GM18507 (cell line): ENCODE measurements around the gene PSME2.
"Not testable (repeated sequence)": the region's sequence is repeated elsewhere in the genome, so short reads cannot be mapped to it uniquely, and the experiment has no call there.

Experiments used
- DNase-seq: peaks from one replicate; pipeline ENCODE4 v3.0.0; 2011; ENCODE audit warnings: low read depth; ENCODE audit not compliant: insufficient read length; ENCODE audit errors: extremely low spot score
- FAIRE-seq: peaks from 2 replicates; lab custom pipeline; 2011; peaks lifted over from hg19 to GRCh38; lab: Jason Lieb, UNC

PSME2 gene

DNA sequence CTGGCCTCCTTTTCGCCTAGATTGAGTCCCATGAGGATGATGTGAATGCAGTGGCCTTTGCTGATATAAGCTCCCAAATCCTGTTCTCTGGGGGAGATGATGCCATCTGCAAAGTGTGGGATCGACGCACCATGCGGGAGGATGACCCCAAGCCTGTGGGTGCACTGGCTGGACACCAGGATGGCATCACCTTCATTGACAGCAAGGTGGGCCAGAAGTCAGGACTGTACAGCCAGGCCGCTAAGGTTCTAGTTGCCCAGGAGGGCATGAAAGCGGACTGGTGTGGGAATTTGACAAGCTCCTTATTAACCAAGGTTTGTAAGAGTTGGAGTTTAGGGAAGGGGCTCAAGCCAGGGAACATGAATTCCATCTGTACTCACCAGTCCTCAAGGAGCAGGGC lies 26.7 kb downstream of the PSME2 start:
- no peak for FAIRE-seq
- DNase-seq = no peak

DNA sequence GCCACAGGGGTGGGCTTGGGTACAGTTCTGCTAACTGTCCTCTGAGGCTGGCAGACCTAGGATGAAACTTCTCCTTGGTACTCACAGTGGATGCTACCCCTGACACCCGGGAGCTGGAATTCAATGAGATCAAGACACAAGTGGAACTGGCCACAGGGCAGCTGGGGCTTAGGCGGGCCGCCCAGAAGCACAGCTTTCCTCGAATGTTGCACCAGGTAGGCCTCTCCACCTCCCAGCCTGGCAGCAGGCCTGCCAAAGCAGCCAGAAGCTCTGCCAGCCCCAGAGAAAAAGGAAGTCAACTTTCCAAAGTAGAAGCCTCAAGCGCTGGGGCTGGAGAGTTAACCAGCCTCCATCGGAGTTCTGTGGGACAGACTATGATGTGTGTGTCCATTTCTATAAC lies 29.2 kb downstream of the PSME2 start:
- FAIRE-seq = no peak
- no peak for DNase-seq

DNA sequence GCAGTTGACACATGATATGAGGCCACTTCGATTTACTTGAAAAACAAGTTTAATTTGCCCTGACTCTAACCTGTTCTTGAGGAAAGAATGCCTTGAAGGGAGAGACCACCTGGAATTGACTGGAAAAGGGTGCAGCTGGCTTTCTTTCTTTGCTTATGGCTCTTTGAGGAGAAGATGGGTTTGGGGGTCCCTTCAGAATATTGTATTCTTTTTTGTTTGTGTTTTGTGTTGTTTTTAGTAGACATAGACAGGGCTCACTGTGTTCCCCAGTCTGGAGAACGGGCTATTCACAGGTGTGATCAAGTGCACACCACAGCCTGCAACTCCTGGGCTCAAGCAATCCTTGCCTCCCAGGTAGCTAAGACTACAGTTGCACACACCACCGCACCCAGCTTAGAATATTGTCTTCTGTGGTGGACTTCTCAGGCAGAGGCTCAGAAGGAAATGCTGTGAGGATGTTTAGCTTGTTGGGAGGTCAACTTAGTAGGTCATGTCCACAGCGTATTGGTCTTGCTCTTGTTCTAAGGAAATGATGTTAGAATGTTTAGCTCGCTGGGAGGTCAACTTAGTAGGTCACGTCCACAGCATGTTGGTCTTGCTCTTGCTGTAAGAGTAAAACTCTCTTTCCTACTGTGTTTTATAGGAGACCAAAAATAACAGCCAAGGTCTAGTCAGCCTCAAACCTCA lies 30.1 kb downstream of the PSME2 start:
- no peak for DNase-seq
- FAIRE-seq = no peak

DNA sequence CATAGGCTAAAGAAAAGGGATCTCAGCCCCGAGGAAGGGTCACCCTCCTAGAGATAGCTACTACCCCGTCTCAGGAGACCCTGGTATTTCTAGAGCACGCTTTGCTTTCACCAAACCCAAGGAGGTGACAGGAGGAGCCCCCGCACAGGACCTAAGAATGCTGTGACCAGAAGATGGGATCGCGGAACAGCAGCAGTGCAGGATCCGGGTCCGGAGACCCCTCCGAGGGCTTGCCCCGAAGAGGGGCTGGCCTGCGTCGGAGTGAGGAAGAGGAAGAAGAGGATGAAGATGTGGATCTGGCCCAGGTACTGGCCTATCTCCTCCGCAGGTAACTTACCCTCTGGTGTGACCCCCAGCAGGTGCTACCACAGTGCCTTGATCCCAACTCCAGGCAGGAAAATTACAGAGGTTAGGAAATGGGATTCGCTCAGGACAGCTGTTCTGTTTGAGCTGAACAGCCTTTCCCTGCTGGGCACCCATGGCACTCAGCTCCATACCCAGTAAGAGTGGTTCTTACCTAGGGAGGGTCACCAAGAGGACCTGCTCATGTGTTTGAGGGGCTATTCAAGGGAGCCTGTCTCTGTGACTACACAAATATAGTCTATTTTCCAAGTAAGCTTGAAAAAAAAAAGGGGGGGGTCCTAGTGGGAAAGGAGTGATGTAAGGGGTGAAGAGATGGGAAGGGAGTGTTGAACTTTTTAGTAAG lies 30.8 kb downstream of the PSME2 start:
- no peak for FAIRE-seq

DNA sequence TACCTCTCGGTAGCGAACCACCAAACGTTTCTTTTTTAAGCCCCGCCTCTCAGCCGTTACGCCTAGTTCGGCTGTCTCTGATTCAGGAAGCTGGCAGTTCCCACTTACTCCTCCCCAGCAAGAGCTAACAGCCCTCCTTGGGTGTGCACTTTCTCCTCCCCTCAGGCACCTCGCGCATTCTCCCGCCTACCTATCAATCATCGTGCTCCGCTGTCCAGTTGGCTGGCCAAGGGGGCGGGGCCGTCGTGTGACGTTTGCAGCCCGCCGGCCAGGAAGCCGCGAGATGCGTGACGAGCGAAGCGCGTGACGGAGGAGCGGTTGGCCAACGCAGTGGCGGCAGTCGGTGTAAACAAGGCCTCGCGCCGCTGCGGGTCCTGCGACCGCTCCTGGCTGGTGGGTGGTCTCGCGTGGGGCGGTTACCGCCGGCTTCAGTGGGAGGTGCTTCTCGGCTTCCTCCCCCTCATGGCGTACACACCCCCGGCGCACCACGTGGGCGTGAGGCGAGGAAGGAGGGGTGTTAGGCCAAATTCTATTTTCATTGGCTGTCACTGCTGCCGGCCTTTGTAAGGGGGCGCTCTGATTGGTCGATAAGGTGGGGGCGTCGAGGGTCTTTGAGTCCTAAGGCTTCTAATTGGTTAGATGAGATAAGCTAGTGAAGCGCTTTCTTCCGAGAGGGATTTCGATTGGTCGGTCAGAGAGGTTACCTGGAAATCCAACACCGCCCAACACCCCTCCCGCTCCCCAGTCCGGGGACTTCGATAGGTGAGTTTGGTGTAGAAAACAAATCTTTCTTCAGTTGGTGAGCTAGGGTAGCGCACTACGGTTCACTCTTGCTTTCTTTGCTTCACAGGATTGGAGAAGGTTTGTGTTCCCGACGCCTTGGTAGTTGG lies 31.6 kb downstream of the PSME2 start, which contains the start of the genes DCAF11 and NRL:
TSS of gene DCAF11 (plus strand) at position 246 of the 890 bp plus-strand sequence. CDS start 818 bp downstream, outside the sequence.
TSS of gene NRL (minus strand) at position 418 of the 890 bp plus-strand sequence. CDS start 32,101 bp downstream, outside the sequence.
- peak; percentile 99 for FAIRE-seq
- peak; percentile 92 for DNase-seq

More for the DNA sequence above, 30.8 kb downstream of the PSME2 start:
- no peak for DNase-seq

DNA sequence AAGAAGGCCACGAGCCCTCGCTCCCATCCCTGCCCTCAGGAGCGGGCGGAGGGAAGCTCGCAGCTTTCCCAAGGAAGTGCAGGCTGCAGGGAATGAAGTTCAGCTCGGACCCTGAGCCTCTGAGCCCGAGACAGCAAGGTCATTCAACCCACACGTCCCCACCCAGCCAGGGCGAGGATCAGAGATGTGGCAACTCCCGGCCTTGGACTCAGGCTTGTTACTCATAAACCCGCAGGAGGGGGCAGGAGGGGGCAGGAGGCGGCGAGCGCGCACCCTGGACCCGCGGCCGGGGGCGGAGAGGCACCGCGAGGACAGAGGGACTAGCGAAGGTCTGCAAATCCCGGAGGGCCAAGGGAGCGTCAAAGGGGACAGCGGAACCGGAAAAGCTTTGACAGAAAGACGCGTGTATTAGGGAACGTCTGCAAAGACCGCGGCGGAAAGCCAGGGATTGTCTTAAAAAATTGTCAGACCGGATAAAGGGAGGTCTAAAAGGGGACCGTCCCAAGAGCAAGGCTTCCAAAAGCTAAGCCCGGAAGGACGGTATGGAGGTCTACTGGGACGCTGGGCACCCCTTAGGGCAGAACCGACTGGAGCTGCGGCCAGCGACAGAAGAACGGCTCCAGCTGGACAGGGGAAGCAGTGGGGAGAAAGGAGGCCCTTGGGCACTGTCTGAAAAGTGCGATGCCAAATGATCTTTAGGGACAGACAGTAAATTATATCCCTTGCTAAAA lies 32.4 kb downstream of the PSME2 start:
- DNase-seq (no peak), FAIRE-seq (no peak)

DNA sequence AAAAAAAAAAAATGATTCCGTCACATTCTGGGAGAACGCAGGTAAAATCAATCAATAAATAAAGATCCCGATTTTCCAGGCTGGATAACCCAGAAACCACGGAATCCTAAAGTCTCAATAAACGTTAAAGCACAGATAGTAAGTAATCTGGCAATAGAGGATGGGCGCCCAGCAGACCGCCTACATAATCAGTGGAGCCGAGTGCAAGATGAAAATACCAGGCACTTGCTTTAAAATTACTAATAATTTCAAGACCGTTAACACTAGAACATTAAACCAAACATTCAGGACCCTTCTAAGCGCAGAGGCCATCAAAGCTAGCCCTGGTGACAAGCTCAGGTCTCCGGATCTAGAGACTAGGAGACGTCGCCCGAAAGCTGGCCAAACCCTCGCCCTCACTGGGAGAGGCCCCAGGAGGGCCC lies 33.0 kb downstream of the PSME2 start:
- DNase-seq = no peak
- FAIRE-seq = no peak

DNA sequence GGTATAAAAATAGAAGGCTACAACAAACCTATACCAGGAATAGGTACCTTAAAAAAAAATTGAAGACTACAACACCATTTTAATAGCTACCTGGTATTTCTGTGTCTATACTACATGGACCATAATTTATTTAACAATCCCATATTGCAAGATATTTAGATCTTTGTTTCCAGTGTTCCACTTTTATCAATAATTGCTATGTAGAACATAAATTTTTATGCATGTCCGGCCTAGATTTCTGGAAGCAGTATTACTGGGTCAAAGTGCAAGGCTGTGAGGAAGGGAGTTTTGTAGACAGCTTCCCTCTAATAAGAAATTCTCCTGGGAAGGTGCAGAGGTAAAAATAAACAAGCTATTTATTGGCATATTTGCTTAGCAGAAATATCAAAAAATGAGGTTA lies 35.9 kb downstream of the PSME2 start:
- DNase-seq (no peak), FAIRE-seq (no peak)

DNA sequence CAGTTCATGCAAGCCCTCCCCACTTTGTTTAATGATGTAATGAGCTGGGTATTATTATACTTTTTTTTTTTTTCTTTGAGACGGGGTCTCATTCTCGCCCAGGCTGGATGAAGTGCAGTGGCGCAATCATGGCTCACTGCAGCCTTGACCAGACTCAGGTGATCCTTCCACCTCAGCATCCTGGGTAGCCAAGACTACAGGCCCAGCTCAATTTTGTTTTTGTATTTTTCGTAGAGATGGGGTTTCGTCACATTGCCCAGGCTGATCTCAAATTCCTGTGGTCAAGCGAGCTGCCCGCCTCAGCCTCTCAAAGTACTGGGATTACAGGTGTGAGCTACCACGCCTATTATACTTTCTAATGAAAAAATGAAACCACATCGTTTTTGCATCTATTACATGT lies 36.4 kb downstream of the PSME2 start:
- no peak for DNase-seq
- no peak for FAIRE-seq

DNA sequence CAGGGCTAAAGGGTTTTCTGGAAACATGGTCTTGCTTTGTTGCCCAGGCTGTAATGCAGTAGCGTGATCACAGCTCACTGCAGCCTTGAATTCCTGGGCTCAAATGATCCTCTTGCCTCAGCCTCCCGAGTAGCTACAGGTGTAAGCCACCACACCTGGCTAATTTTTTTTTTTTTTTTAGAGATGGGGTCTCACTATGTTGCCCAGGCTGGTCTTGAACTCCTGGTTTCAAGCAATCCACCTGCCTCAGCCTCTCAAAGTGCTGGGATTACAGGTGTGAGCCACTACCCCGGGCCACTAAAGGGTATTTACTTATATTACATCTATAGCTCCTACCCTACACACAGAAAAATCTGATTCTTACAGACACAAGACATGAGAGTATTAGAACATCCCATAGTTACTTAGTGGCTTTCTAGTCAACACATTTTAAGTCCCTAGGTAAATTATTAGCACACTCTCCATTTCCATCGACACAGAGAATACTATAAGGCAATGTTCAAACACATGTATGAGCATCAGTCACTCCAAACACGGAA lies 38.0 kb downstream of the PSME2 start:
- no peak for FAIRE-seq
- no peak for DNase-seq

DNA sequence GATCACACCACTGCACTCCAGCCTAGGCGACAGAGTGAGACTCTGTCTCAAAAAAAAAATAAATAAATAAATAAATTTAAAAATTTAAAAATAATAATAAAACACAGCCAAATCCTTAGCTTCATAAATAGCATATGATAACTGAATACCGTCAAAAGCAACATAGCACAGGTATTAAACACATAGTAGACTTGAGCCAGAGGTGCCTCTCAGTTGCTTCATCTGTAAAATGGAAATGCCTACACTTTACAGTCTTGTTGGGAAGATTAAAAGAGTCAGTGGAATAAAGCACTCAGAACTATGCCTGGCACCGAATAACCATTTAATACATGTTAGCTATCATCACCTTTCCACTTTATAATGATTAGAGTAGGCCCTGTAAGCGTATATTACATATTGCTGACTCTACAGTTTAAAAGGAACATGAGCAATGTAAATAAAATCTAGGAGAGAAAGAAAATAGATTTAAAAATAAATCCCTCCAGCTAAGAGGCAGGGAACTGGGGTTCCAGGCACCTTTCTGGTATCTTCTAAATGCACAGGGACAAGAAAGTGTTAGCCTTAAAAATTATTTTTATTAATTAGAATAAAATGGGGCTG lies 39.6 kb downstream of the PSME2 start:
- DNase-seq (no peak), FAIRE-seq (no peak)

DNA sequence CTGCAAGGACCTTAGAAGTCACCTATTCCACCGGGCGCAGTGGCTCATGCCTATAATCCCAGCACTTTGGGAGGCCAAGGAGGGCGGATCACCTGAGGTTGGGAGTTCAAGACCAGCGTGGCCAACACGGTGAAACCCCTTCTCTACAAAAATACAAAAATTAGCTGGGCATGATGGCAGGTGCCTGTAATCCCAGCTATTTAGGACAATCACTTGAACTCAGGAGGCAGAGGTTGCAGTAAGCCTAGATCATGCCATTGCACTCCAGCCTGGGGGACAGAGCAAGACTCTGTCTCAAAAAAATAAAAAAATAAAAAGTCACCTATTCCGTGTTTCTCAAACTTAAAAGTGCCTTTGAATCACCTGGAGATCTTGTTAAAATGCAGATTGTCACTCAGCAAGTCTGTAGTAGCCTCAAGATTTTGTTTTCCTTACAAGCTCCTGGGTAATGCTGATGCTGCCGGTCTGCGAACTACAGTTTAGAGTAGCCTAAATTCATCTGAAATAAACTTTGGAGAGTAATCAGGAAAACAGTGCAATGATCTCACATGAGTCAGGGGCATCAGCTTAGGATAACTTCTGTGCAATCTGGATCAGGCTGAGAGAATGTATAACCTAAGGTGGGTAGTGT lies 40.7 kb downstream of the PSME2 start:
- DNase-seq, FAIRE-seq: not testable (repeated sequence)

DNA sequence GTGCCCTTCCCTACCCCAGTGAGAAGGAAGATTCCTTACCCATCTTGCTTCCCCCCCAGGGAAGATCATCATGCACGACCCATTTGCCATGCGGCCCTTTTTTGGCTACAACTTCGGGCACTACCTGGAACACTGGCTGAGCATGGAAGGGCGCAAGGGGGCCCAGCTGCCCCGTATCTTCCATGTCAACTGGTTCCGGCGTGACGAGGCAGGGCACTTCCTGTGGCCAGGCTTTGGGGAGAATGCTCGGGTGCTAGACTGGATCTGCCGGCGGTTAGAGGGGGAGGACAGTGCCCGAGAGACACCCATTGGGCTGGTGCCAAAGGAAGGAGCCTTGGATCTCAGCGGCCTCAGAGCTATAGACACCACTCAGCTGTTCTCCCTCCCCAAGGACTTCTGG lies 43.0 kb downstream of the PSME2 start:
- FAIRE-seq = no peak
- no peak for DNase-seq

DNA sequence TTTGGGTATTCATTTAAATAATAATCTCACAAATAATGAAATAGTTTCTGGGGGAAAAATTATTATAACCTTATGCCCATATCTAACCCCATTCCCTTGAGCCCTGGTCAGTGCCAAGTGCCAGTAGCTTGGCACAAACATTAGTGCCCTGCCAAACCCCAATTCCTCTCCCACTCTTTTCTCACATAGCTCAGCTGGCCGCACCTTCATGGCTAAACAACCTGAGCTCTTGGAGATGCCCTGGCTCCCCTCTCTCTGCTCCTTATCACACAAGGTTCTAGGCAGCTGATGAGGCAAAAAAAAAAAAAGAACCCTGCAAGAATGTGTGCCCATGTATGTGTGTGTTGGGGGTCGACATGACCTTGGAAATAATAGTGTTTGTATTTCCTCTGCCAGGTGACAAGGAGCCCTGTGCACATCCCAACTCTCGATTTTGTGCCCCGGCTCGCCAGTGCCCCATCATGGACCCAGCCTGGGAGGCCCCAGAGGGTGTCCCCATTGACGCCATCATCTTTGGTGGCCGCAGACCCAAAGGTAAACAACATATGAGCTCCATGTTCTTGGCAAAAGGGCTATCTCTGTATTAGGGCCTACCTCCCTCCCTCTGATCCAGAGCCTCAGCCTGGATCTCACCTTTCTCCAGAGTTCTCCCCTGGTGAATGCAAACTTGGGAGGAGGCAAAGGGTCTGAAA lies 43.9 kb downstream of the PSME2 start:
- DNase-seq = no peak
- FAIRE-seq = no peak

DNA sequence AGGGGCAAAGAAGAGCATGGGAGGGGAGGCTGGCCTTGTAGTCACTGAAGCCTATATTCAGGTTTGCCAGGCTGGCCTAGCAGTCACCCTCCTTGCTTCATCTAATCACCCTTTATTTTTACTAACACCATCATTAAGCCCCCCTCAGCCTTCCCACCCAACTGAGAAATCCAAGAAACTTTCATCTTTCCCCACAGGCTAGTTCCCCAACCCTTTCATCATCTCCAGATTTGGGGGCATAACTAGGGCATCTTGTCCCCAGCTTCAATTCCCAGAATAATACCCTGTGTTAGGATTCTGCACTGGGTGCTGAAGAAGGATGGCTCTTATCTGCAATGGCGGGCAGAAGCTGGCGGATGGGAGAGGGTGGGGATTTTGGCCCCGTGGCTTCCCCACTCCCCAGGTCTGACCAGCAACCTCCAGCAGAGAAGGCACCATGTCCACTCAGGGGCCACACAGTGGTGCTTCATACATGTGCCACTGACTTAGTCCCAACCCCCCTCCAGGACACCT lies 45.4 kb downstream of the PSME2 start:
- no peak for FAIRE-seq
- no peak for DNase-seq

DNA sequence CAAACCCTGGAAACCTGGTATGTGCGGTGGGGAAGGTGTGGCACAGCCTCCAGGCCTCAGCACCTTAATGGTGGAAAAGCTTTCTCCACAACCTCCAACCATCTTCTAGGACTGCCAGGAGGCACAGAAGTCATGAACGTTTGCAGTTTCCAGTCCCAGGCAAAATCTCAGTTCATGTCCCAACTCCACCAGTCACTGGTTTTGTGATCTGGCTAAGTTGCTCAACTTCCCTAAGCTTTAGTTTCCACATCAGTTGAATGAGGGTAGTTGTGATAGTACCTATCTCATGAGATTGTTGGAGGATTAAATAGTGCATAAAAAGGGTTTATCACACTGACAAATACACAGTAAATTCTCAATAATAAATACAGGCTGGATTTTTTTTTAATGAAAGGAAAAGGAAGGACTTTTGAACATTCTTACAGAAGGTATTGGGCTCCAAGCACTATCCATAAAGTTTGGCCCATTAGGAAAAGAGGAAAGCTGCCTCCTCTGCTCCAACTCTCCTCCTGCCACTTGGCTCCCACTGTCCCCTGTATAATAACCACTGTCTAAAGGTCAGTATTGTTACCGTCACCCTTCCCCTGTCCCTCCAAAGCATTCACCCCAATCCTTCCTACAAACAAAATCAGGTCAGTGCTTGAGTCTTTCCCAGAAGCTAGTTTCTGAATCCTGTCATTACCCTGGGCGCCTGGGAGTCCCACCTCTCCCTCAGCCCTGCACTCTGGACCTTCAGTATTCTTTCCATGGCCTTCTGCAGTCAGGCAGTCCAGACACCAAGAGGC lies 46.0 kb downstream of the PSME2 start:
- DNase-seq (no peak), FAIRE-seq (no peak)
